ENCODE data around the gene GRM2. TPM values are rescaled to one million over a fixed set of nuclear protein-coding genes. Genes with fewer than 3 reads are reported as not detected.

GRM2 gene
- total RNA-seq, 1 experiment from 2014 or later = 1.9 TPM

DNA sequence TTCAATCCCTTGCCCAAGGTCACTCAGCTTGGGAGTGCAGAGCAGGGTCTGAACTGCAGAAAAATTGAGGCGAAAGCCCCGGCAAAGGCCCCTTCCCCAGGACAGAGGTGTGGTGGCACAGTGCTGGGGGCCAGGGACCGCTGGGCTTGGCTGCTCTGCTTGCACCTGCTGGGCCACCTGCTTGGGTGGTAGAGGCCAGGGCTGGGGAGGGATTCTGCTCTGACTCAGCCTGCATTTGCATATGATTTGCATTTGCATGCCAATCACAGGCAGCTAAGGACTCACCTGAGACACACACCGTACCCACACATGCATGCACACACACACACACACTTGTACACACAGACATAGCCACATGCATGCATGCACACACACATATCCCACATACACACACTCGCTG is 9.9 kb downstream of the GRM2 start:
- H3K56ac ChIP-seq (ENCODE audit: insufficient read length, low read depth, low read length) = no peak overlapping the region
- H3K9me3 ChIP-seq (ENCODE audit: control insufficient read depth, low read depth, low read length) = no peaks in the 10 kb centered on the region
- H3K4me2 ChIP-seq (ENCODE audit: insufficient read depth, insufficient read length, low read length) = no peak overlapping the region
- no peak for DNase-seq
- Mint-ChIP-seq H3K36me3 (ENCODE audit: insufficient read depth in 1 of 3, low read depth in 3 of 3) (peaks cover 0 to 10% (median 4%) of the 10 kb centered on the region in 3 experiments; a peak in 3 of 7 replicates), H3K9me3 (no peaks in the 10 kb centered on the region; a peak in 1 of 5 replicates), H3K4me3 (no peak overlapping the region), H3K27me3 (ENCODE audit: low read depth) (peaks cover 4% of the 10 kb centered on the region), H3K4me1 (peaks cover 18 to 28% of the 10 kb centered on the region in 2 experiments), H3K27ac (no peak overlapping the region)
- H3K18ac ChIP-seq (ENCODE audit: insufficient read length, low read depth, low read length) = no peak overlapping the region
- no peak overlapping the region for H2BK20ac ChIP-seq (ENCODE audit: low read depth, low read length, poor library complexity, severe bottlenecking)
- H2BK5ac ChIP-seq (ENCODE audit: insufficient read length, low read length) = no peak overlapping the region
- no peak overlapping the region for H3K23ac ChIP-seq (ENCODE audit: insufficient read length, low read depth, low read length)
- no peak overlapping the region for H3T11ph ChIP-seq (ENCODE audit: low read length)
- H3K4me1 ChIP-seq (ENCODE audit: insufficient read depth, low read length) = peaks cover 3% of the 10 kb centered on the region; the same call in 1 of the 2 replicates
- no peak overlapping the region for H4K91ac ChIP-seq (ENCODE audit: insufficient read length, low read depth, low read length)
- no peak overlapping the region for H2AFZ ChIP-seq (ENCODE audit: low read length)
- H3K9ac ChIP-seq (ENCODE audit: extremely low read depth, insufficient read length, low read length) = no peak overlapping the region
- H3K79me1 ChIP-seq (ENCODE audit: insufficient read depth, low read depth, low read length, poor library complexity, severe bottlenecking) = no peaks in the 10 kb centered on the region
- no peak overlapping the region for H2BK12ac ChIP-seq (ENCODE audit: insufficient read length, low read depth, low read length)
- no peak overlapping the region for H4K8ac ChIP-seq (replicated peaks; ENCODE audit: insufficient read length, low read depth, low read length)
- no peaks in the 10 kb centered on the region for H3K27me3 ChIP-seq (ENCODE audit: insufficient read depth, low read length)
- no peak overlapping the region for H2BK120ac ChIP-seq (ENCODE audit: low read depth, low read length, poor library complexity, severe bottlenecking)
- no peak overlapping the region for H3K4ac ChIP-seq (ENCODE audit: low read depth, low read length)
- H2AK5ac ChIP-seq (ENCODE audit: insufficient read length, low read length) = no peak overlapping the region
- no peak overlapping the region for H3K14ac ChIP-seq (ENCODE audit: insufficient read depth, low read length)
- no peaks in the 10 kb centered on the region for H4K20me1 ChIP-seq (ENCODE audit: control insufficient read depth, insufficient read depth, insufficient read length)
- no peaks in the 10 kb centered on the region for H3K79me2 ChIP-seq (ENCODE audit: insufficient read depth, low read length)
- H3K27ac ChIP-seq (ENCODE audit: insufficient read length, low read depth, low read length) = no peak overlapping the region
- H2BK15ac ChIP-seq (ENCODE audit: low read depth, low read length) = no peak overlapping the region
- no peak for TF ChIP-seq CTCF (conservative IDR thresholded peaks at IDR 0.05)
- no peak overlapping the region for H4K5ac ChIP-seq (ENCODE audit: insufficient read length, low read depth, low read length)
- no CpG with 5 or more reads among the region's 5 CpGs for WGBS (ENCODE audit: extremely low coverage, insufficient read length, low lambda C conversion rate)
- H3K23me2 ChIP-seq (ENCODE audit: insufficient read length, low read depth, low read length, poor library complexity, severe bottlenecking) = no peaks in the 10 kb centered on the region
